ENCODE measurements around the gene NRN1. TPM values are rescaled to one million over a fixed set of nuclear protein-coding genes. Genes with fewer than 3 reads are reported as not detected.
"Not testable (repeated sequence)": the region's sequence is repeated elsewhere in the genome, so short reads cannot be mapped to it uniquely, and the experiment has no call there.

The NRN1 gene
- total RNA-seq, 1 experiment from 2014 or later = 0.14 TPM

GRCh38 chr6:5984150-5985089 lies 22.3 kb downstream of the NRN1 start:
- no peak for DNase-seq (ENCODE audit: low read depth)

- DNase-seq (ENCODE audit: low read depth) = peak; percentile 77
Observed at GRCh38 chr6:5981126-5982026, 25.3 kb downstream of the NRN1 start.

- DNase-seq (ENCODE audit: low read depth) = no peak
Observed at GRCh38 chr6:5979650-5980420, 26.9 kb downstream of the NRN1 start.

GRCh38 chr6:5976811-5977210 lies 29.9 kb downstream of the NRN1 start:
- DNase-seq (ENCODE audit: low read depth) = no peak

- DNase-seq (ENCODE audit: low read depth) = peak; percentile 83
Observed at GRCh38 chr6:5968817-5969734, 37.6 kb downstream of the NRN1 start.

- not testable (repeated sequence) for DNase-seq (ENCODE audit: low read depth)
Observed at GRCh38 chr6:5968036-5968435, 38.7 kb downstream of the NRN1 start.

GRCh38 chr6:5967594-5967993 lies 39.1 kb downstream of the NRN1 start:
- DNase-seq (ENCODE audit: low read depth) = no peak

- no peak for DNase-seq (ENCODE audit: low read depth)
Observed at GRCh38 chr6:5962794-5963193, 43.9 kb downstream of the NRN1 start.

- DNase-seq (ENCODE audit: low read depth) = no peak
Observed at GRCh38 chr6:5961836-5962235, 44.9 kb downstream of the NRN1 start.

GRCh38 chr6:5960456-5960855 lies 46.3 kb downstream of the NRN1 start:
- no peak for DNase-seq (ENCODE audit: low read depth)

- no peak for DNase-seq (ENCODE audit: low read depth)
Observed at GRCh38 chr6:5958921-5959320, 47.8 kb downstream of the NRN1 start.

GRCh38 chr6:5956939-5957338 lies 49.8 kb downstream of the NRN1 start:
- no peak for DNase-seq (ENCODE audit: low read depth)

- DNase-seq (ENCODE audit: low read depth) = peak; percentile 65
Observed at GRCh38 chr6:5950361-5950785, 56.4 kb downstream of the NRN1 start.
